Skeletal muscle satellite cell (primary cell): ENCODE results near the gene KRT38.

Experiments
- H3K27me3 ChIP-seq: 2 replicates; pipeline ENCODE4 v1.7.0; 2013; ENCODE audit warnings: low read length; ENCODE audit not compliant: control insufficient read depth, insufficient read depth
- H3K36me3 ChIP-seq: 2 replicates; pipeline ENCODE4 v1.7.0; 2013; ENCODE audit warnings: mild to moderate bottlenecking, control low read depth, low read length; ENCODE audit not compliant: insufficient read depth
- H3K4me1 ChIP-seq: 2 replicates; pipeline ENCODE4 v1.7.0; 2013; ENCODE audit warnings: low read length; ENCODE audit not compliant: control insufficient read depth, insufficient read depth
- H3K4me2 ChIP-seq: 2 replicates; pipeline ENCODE4 v1.7.0; 2013; ENCODE audit warnings: mild to moderate bottlenecking, low read length
- H3K4me3 ChIP-seq: 2 replicates; pipeline ENCODE4 v1.7.0; 2013; ENCODE audit warnings: low read length
- H3K9ac ChIP-seq: 2 replicates; pipeline ENCODE4 v1.7.0; 2013; ENCODE audit warnings: mild to moderate bottlenecking, low read depth, low read length, moderate library complexity
- H3K9me3 ChIP-seq: replicated peaks from 2 replicates; pipeline ENCODE4 v1.7.0; 2013; ENCODE audit warnings: mild to moderate bottlenecking, control low read depth, low read length

The KRT38 gene

GRCh38 chr17:41420134-41420533 lies 20.6 kb downstream of the KRT38 start:
- H3K4me1 ChIP-seq, result peaks cover 43% of the 10 kb centered on the region
- H3K4me2 ChIP-seq, result no peak overlapping the region
- no peak overlapping the region for H3K9ac ChIP-seq
- H3K4me3 ChIP-seq, result no peak overlapping the region
- no peaks in the 10 kb centered on the region for H3K9me3 ChIP-seq
- H3K36me3 ChIP-seq, result no peaks in the 10 kb centered on the region
- H3K27me3 ChIP-seq, result no peaks in the 10 kb centered on the region

GRCh38 chr17:41419716-41420115 lies 21.1 kb downstream of the KRT38 start:
- H3K4me3 ChIP-seq, result no peak overlapping the region
- H3K9me3 ChIP-seq, result no peaks in the 10 kb centered on the region
- H3K36me3 ChIP-seq, result no peaks in the 10 kb centered on the region
- no peak overlapping the region for H3K9ac ChIP-seq
- peaks cover 43% of the 10 kb centered on the region for H3K4me1 ChIP-seq
- no peak overlapping the region for H3K4me2 ChIP-seq
- H3K27me3 ChIP-seq, result no peaks in the 10 kb centered on the region

- H3K4me1 ChIP-seq, result peaks cover 43% of the 10 kb centered on the region
- H3K4me2 ChIP-seq, result no peak overlapping the region
- H3K27me3 ChIP-seq, result no peaks in the 10 kb centered on the region
- H3K9me3 ChIP-seq, result no peaks in the 10 kb centered on the region
- H3K9ac ChIP-seq, result no peak overlapping the region
- no peak overlapping the region for H3K4me3 ChIP-seq
- no peaks in the 10 kb centered on the region for H3K36me3 ChIP-seq
Measured at GRCh38 chr17:41418116-41418860, 22.5 kb downstream of the KRT38 start.

GRCh38 chr17:41417576-41418015 lies 23.2 kb downstream of the KRT38 start:
- Histone ChIP-seq H3K9ac (no peak overlapping the region), H3K4me3 (no peak overlapping the region), H3K4me2 (no peak overlapping the region), H3K9me3 (no peaks in the 10 kb centered on the region), H3K27me3 (no peaks in the 10 kb centered on the region), H3K36me3 (no peaks in the 10 kb centered on the region), H3K4me1 (peaks cover 43% of the 10 kb centered on the region)

- Histone ChIP-seq H3K9ac (no peak overlapping the region), H3K27me3 (no peaks in the 10 kb centered on the region), H3K4me1 (peaks cover 43% of the 10 kb centered on the region), H3K36me3 (no peaks in the 10 kb centered on the region), H3K9me3 (no peaks in the 10 kb centered on the region), H3K4me3 (no peak overlapping the region), H3K4me2 (no peak overlapping the region)
Measured at GRCh38 chr17:41417127-41417526, 23.7 kb downstream of the KRT38 start.

GRCh38 chr17:41416479-41416878 lies 24.3 kb downstream of the KRT38 start:
- peaks cover 43% of the 10 kb centered on the region for H3K4me1 ChIP-seq
- no peaks in the 10 kb centered on the region for H3K27me3 ChIP-seq
- H3K4me3 ChIP-seq, result no peak overlapping the region
- H3K9me3 ChIP-seq, result no peaks in the 10 kb centered on the region
- no peak overlapping the region for H3K4me2 ChIP-seq
- H3K36me3 ChIP-seq, result no peaks in the 10 kb centered on the region
- peak overlapping the region; percentile 8 for H3K9ac ChIP-seq

- H3K9me3 ChIP-seq, result no peaks in the 10 kb centered on the region
- H3K9ac ChIP-seq, result peak overlapping the region; percentile 8
- no peaks in the 10 kb centered on the region for H3K27me3 ChIP-seq
Measured at GRCh38 chr17:41415833-41416335, 24.9 kb downstream of the KRT38 start.

GRCh38 chr17:41415411-41415810 lies 25.4 kb downstream of the KRT38 start:
- Histone ChIP-seq H3K4me3 (no peak overlapping the region), H3K27me3 (no peaks in the 10 kb centered on the region), H3K9ac (no peak overlapping the region), H3K4me2 (no peak overlapping the region), H3K9me3 (no peaks in the 10 kb centered on the region), H3K4me1 (peaks cover 33% of the 10 kb centered on the region), H3K36me3 (no peaks in the 10 kb centered on the region)

More at GRCh38 chr17:41415833-41416335, 24.9 kb downstream of the KRT38 start:
- Histone ChIP-seq H3K4me3 (no peak overlapping the region), H3K4me1 (peaks cover 37% of the 10 kb centered on the region), H3K36me3 (no peaks in the 10 kb centered on the region), H3K4me2 (no peak overlapping the region)

- Histone ChIP-seq H3K27me3 (no peaks in the 10 kb centered on the region), H3K4me1 (peaks cover 22% of the 10 kb centered on the region), H3K9me3 (no peaks in the 10 kb centered on the region), H3K4me3 (no peak overlapping the region), H3K36me3 (no peaks in the 10 kb centered on the region), H3K9ac (no peak overlapping the region), H3K4me2 (no peak overlapping the region)
Measured at GRCh38 chr17:41413982-41414381, 26.8 kb downstream of the KRT38 start.

- no peaks in the 10 kb centered on the region for H3K36me3 ChIP-seq
- no peak overlapping the region for H3K4me3 ChIP-seq
- peaks cover 22% of the 10 kb centered on the region for H3K4me1 ChIP-seq
- no peak overlapping the region for H3K4me2 ChIP-seq
- no peak overlapping the region for H3K9ac ChIP-seq
- no peaks in the 10 kb centered on the region for H3K9me3 ChIP-seq
- no peaks in the 10 kb centered on the region for H3K27me3 ChIP-seq
Measured at GRCh38 chr17:41413353-41413957, 27.3 kb downstream of the KRT38 start.

- Histone ChIP-seq H3K4me1 (peaks cover 10% of the 10 kb centered on the region), H3K36me3 (no peaks in the 10 kb centered on the region), H3K9ac (no peak overlapping the region), H3K4me3 (no peak overlapping the region), H3K27me3 (no peaks in the 10 kb centered on the region), H3K9me3 (no peaks in the 10 kb centered on the region), H3K4me2 (no peak overlapping the region)
Measured at GRCh38 chr17:41411072-41411840, 29.5 kb downstream of the KRT38 start.
